ENCODE measurements around the gene ARHGAP22. TPM values are rescaled to one million over a fixed set of nuclear protein-coding genes. Genes with fewer than 3 reads are reported as not detected.

ARHGAP22 gene
- total and polyA plus RNA-seq, 2 experiments from 2014 or later = 4.8 to 10.7 TPM

DNA sequence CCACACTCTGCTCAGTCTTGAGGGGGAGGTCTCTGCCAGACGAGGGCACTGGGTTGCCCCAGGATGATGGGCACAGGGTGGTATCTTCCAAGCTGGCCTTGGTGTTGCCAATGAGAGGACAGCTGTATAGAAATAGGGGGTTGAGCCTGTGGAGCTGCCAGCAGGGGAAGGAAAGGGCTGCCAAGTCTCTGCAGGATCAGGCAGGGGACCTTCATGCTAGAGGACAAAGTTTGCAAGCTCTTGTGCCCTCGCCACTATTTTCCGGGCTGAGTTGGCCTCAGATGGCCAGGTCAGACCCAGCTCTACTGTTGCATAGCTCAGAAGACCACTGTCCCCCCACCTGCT is 68.7 kb downstream of the ARHGAP22 start:
- Mint-ChIP-seq H3K4me3 (no peak overlapping the region; the same call in 2 of the 3 replicates), H3K27me3 (ENCODE audit: insufficient read depth, low read depth, poor library complexity) (peaks cover 12% of the 10 kb centered on the region), H3K4me1 (peaks cover 40% of the 10 kb centered on the region), H3K9me3 (no peaks in the 10 kb centered on the region), H3K36me3 (ENCODE audit: low read depth) (no peaks in the 10 kb centered on the region; the same call in 1 of the 3 replicates), H3K27ac (peak overlapping the region; percentile 67; the same call in 1 of the 2 replicates)
- H3K79me2 ChIP-seq (replicated peaks; ENCODE audit: insufficient read depth) = no peaks in the 10 kb centered on the region
- DNase-seq (ENCODE audit: low spot score) (no peak), ATAC-seq (no peak)
- no peak for TF ChIP-seq STAT1 (IDR thresholded peaks at IDR 0.05; ENCODE audit: unreplicated experiment)
- TF ChIP-seq, protein P1, sequence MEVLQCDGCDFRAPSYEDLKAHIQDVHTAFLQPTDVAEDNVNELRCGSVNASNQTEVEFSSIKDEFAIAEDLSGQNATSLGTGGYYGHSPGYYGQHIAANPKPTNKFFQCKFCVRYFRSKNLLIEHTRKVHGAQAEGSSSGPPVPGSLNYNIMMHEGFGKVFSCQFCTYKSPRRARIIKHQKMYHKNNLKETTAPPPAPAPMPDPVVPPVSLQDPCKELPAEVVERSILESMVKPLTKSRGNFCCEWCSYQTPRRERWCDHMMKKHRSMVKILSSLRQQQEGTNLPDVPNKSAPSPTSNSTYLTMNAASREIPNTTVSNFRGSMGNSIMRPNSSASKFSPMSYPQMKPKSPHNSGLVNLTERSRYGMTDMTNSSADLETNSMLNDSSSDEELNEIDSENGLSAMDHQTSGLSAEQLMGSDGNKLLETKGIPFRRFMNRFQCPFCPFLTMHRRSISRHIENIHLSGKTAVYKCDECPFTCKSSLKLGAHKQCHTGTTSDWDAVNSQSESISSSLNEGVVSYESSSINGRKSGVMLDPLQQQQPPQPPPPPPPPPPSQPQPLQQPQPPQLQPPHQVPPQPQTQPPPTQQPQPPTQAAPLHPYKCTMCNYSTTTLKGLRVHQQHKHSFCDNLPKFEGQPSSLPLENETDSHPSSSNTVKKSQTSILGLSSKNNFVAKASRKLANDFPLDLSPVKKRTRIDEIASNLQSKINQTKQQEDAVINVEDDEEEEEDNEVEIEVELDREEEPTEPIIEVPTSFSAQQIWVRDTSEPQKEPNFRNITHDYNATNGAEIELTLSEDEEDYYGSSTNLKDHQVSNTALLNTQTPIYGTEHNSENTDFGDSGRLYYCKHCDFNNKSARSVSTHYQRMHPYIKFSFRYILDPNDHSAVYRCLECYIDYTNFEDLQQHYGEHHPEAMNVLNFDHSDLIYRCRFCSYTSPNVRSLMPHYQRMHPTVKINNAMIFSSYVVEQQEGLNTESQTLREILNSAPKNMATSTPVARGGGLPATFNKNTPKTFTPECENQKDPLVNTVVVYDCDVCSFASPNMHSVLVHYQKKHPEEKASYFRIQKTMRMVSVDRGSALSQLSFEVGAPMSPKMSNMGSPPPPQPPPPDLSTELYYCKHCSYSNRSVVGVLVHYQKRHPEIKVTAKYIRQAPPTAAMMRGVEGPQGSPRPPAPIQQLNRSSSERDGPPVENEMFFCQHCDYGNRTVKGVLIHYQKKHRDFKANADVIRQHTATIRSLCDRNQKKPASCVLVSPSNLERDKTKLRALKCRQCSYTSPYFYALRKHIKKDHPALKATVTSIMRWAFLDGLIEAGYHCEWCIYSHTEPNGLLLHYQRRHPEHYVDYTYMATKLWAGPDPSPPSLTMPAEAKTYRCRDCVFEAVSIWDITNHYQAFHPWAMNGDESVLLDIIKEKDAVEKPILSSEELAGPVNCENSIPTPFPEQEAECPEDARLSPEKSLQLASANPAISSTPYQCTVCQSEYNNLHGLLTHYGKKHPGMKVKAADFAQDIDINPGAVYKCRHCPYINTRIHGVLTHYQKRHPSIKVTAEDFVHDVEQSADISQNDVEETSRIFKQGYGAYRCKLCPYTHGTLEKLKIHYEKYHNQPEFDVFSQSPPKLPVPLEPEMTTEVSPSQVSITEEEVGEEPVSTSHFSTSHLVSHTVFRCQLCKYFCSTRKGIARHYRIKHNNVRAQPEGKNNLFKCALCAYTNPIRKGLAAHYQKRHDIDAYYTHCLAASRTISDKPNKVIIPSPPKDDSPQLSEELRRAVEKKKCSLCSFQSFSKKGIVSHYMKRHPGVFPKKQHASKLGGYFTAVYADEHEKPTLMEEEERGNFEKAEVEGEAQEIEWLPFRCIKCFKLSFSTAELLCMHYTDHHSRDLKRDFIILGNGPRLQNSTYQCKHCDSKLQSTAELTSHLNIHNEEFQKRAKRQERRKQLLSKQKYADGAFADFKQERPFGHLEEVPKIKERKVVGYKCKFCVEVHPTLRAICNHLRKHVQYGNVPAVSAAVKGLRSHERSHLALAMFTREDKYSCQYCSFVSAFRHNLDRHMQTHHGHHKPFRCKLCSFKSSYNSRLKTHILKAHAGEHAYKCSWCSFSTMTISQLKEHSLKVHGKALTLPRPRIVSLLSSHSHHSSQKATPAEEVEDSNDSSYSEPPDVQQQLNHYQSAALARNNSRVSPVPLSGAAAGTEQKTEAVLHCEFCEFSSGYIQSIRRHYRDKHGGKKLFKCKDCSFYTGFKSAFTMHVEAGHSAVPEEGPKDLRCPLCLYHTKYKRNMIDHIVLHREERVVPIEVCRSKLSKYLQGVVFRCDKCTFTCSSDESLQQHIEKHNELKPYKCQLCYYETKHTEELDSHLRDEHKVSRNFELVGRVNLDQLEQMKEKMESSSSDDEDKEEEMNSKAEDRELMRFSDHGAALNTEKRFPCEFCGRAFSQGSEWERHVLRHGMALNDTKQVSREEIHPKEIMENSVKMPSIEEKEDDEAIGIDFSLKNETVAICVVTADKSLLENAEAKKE (CRISPR knock-in tag; IDR thresholded peaks at IDR 0.05) = no peak
- TF ChIP-seq, protein P2, sequence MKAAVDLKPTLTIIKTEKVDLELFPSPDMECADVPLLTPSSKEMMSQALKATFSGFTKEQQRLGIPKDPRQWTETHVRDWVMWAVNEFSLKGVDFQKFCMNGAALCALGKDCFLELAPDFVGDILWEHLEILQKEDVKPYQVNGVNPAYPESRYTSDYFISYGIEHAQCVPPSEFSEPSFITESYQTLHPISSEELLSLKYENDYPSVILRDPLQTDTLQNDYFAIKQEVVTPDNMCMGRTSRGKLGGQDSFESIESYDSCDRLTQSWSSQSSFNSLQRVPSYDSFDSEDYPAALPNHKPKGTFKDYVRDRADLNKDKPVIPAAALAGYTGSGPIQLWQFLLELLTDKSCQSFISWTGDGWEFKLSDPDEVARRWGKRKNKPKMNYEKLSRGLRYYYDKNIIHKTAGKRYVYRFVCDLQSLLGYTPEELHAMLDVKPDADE (IDR thresholded peaks at IDR 0.05) = no peak
- no peak for TF ChIP-seq EZH2 (IDR thresholded peaks at IDR 0.05; ENCODE audit: low read depth, unreplicated experiment)
- TF ChIP-seq JUNB (IDR thresholded peaks at IDR 0.05; ENCODE audit: unreplicated experiment) = no peak
- TF ChIP-seq ZNF331 (CRISPR knock-in tag; IDR thresholded peaks at IDR 0.05; ENCODE audit: low read depth) = no peak
- TF ChIP-seq, protein P3, sequence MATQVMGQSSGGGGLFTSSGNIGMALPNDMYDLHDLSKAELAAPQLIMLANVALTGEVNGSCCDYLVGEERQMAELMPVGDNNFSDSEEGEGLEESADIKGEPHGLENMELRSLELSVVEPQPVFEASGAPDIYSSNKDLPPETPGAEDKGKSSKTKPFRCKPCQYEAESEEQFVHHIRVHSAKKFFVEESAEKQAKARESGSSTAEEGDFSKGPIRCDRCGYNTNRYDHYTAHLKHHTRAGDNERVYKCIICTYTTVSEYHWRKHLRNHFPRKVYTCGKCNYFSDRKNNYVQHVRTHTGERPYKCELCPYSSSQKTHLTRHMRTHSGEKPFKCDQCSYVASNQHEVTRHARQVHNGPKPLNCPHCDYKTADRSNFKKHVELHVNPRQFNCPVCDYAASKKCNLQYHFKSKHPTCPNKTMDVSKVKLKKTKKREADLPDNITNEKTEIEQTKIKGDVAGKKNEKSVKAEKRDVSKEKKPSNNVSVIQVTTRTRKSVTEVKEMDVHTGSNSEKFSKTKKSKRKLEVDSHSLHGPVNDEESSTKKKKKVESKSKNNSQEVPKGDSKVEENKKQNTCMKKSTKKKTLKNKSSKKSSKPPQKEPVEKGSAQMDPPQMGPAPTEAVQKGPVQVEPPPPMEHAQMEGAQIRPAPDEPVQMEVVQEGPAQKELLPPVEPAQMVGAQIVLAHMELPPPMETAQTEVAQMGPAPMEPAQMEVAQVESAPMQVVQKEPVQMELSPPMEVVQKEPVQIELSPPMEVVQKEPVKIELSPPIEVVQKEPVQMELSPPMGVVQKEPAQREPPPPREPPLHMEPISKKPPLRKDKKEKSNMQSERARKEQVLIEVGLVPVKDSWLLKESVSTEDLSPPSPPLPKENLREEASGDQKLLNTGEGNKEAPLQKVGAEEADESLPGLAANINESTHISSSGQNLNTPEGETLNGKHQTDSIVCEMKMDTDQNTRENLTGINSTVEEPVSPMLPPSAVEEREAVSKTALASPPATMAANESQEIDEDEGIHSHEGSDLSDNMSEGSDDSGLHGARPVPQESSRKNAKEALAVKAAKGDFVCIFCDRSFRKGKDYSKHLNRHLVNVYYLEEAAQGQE (IDR thresholded peaks at IDR 0.05; ENCODE audit: unreplicated experiment) = no peak
- TF ChIP-seq ZNF114 (CRISPR knock-in tag; IDR thresholded peaks at IDR 0.05) = no peak
- TF ChIP-seq CREB1 (CRISPR knock-in tag; IDR thresholded peaks at IDR 0.05; ENCODE audit: low read depth) = no peak
- H3K36me3 ChIP-seq (ENCODE audit: insufficient read depth) = no peaks in the 10 kb centered on the region
- no peaks in the 10 kb centered on the region for H3K27me3 ChIP-seq (ENCODE audit: insufficient read depth)
- no peak overlapping the region for H2AFZ ChIP-seq
- H4K20me1 ChIP-seq (replicated peaks; ENCODE audit: insufficient read depth) = no peaks in the 10 kb centered on the region
- H3F3A ChIP-seq (replicated peaks; ENCODE audit: low read depth) = peaks cover 5% of the 10 kb centered on the region
- peaks cover 15% of the 10 kb centered on the region; the same call in 1 of the 2 replicates for H3K9me2 ChIP-seq (ENCODE audit: insufficient read depth)
- peak overlapping the region; percentile 2; the same call in 1 of the 2 replicates for H3K4me2 ChIP-seq
- peaks cover 50% of the 10 kb centered on the region for H3K4me1 ChIP-seq (ENCODE audit: insufficient read depth)
- no peak overlapping the region for H3K4me3 ChIP-seq
- H3K27ac ChIP-seq (ENCODE audit: low read depth) = peak overlapping the region; percentile 41; the same call in 1 of the 2 replicates

Data from GM23338 (cell line).